Neural progenitor cell (in vitro differentiated cells): ENCODE measurements around the gene LAMA2. TPM values are rescaled to one million over a fixed set of nuclear protein-coding genes. Genes with fewer than 3 reads are reported as not detected.

ENCODE experiments used
- DNase-seq: peaks from one replicate; pipeline ENCODE4 v3.0.0-alpha.2; 2016; ENCODE audit warnings: low spot score
- H2AFZ ChIP-seq: fragments of 200-600 bp; sonication (generic); replicated peaks from 2 replicates; pipeline ENCODE4 v1.6.1; 2016; ENCODE audit warnings: antibody characterized with exemption
- H3F3A ChIP-seq: fragments of 200-600 bp; sonication (generic); 2 replicates; pipeline ENCODE4 v1.6.1; 2016; ENCODE audit warnings: antibody characterized with exemption, low read depth
- H3K27ac ChIP-seq: fragments of 200-600 bp; sonication (generic); 2 replicates; pipeline ENCODE4 v1.5.1; 2016; ENCODE audit warnings: mild to moderate bottlenecking
- H3K27me3 ChIP-seq: fragments of 200-600 bp; sonication (generic); 2 replicates; pipeline ENCODE4 v1.6.1; 2016; ENCODE audit warnings: mild to moderate bottlenecking, moderate library complexity
- H3K36me3 ChIP-seq: fragments of 200-600 bp; sonication (generic); 2 replicates; pipeline ENCODE4 v1.5.1; 2016
- H3K4me1 ChIP-seq: fragments of 200-600 bp; sonication (generic); 2 replicates; pipeline ENCODE4 v1.6.1; 2016; ENCODE audit warnings: mixed run types
- H3K4me2 ChIP-seq: fragments of 200-600 bp; sonication (generic); 2 replicates; pipeline ENCODE4 v1.6.1; 2016
- H3K4me3 ChIP-seq: fragments of 200-600 bp; sonication (generic); 2 replicates; pipeline ENCODE4 v1.5.1; 2016
- H3K79me2 ChIP-seq: fragments of 200-600 bp; sonication (generic); 2 replicates; pipeline ENCODE4 v1.6.1; 2016; ENCODE audit warnings: low read depth
- H3K9ac ChIP-seq: fragments of 200-600 bp; sonication (generic); 2 replicates; pipeline ENCODE4 v1.6.1; 2016
- H3K9me3 ChIP-seq: fragments of 200-600 bp; sonication (generic); 2 replicates; pipeline ENCODE4 v1.5.1; 2016; ENCODE audit warnings: low read depth
- H4K20me1 ChIP-seq: fragments of 200-600 bp; sonication (generic); 2 replicates; pipeline ENCODE4 v1.6.1; 2016; ENCODE audit warnings: low read depth
- H3K27ac Mint-ChIP-seq: 3 replicates; pipeline ENCODE4 v1.8.0; 2021; ENCODE audit warnings: mixed read lengths
- H3K27me3 Mint-ChIP-seq: 2 replicates; pipeline ENCODE4 v1.8.0; 2022; ENCODE audit warnings: low read depth, mild to moderate bottlenecking, inconsistent platforms, moderate library complexity, mixed read lengths; ENCODE audit not compliant: insufficient read depth
- H3K36me3 Mint-ChIP-seq: 3 replicates; pipeline ENCODE4 v1.8.0; 2021; ENCODE audit warnings: mixed read lengths
- H3K4me1 Mint-ChIP-seq: 3 replicates; pipeline ENCODE4 v1.8.0; 2021; ENCODE audit warnings: mixed read lengths
- H3K4me3 Mint-ChIP-seq: 3 replicates; pipeline ENCODE4 v1.8.0; 2021; ENCODE audit warnings: mild to moderate bottlenecking, moderate library complexity, mixed read lengths
- H3K9me3 Mint-ChIP-seq: 3 replicates; pipeline ENCODE4 v1.8.0; 2020; ENCODE audit warnings: mixed read lengths
- EZH2 ChIP-seq: fragments of 200-600 bp; sonication (generic); IDR thresholded peaks from 2 replicates; pipeline ENCODE4 v1.6.1; 2017; ENCODE audit warnings: antibody characterized with exemption, mild to moderate bottlenecking, moderate library complexity
- EZH2phosphoT487 ChIP-seq: fragments of 200-600 bp; sonication (generic); IDR thresholded peaks from 2 replicates; pipeline ENCODE4 v1.6.1; 2017; ENCODE audit warnings: antibody characterized with exemption
- total RNA-seq: library from RNA; depleted of rRNA; stranded (reverse); fragments of >200 nt; gene quantifications from 2 replicates; pipeline ENCODE4 v1.2.3, GENCODE V29; 2015; ENCODE audit warnings: low replicate concordance
- TF ChIP-seq, protein P1 (sequence below): fragments of 200-600 bp; sonication (generic); IDR thresholded peaks from 2 replicates; pipeline ENCODE4 v1.5.1; 2017; ENCODE audit warnings: antibody characterized with exemption, mild to moderate bottlenecking

LAMA2 gene
- total RNA-seq, 1 donor from 2014 or later, result 1.5 TPM

DNA sequence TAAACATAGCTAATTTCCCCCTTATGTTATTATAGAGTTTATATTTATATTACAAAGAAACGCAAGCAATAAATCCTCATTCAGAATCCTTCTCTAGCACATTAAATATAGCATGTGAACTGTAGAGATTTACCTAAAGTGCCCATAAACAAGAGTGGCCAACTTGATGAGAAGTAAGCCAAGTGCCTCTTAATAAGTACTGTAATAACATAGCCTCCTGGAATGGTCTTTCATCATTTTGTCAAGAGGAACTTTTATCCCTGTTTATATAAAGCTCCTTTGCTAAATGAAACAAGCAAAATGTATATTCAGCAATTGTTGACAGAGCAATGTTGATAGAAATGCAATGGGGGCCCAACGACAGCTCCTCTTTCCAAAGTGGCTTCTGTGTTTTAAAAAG, 632.1 kb downstream of the LAMA2 start:
- H3K36me3 ChIP-seq, result no peaks in the 10 kb centered on the region
- H2AFZ ChIP-seq, result no peak overlapping the region
- no peak overlapping the region for H3K27ac Mint-ChIP-seq
- no peak overlapping the region for H3K9ac ChIP-seq
- H3K4me3 Mint-ChIP-seq, result no peak overlapping the region
- H3K4me3 ChIP-seq, result no peak overlapping the region
- no peak overlapping the region for H3K27ac ChIP-seq
- no peaks in the 10 kb centered on the region for H3K79me2 ChIP-seq
- H3F3A ChIP-seq, result no peaks in the 10 kb centered on the region
- H3K27me3 Mint-ChIP-seq, result no peaks in the 10 kb centered on the region
- no peaks in the 10 kb centered on the region for H3K27me3 ChIP-seq
- H3K36me3 Mint-ChIP-seq, result no peaks in the 10 kb centered on the region
- H3K9me3 Mint-ChIP-seq, result no peaks in the 10 kb centered on the region
- peaks cover 5% of the 10 kb centered on the region for H3K4me1 Mint-ChIP-seq
- no peaks in the 10 kb centered on the region for H3K9me3 ChIP-seq
- H4K20me1 ChIP-seq, result no peaks in the 10 kb centered on the region
- TF ChIP-seq, protein P1, sequence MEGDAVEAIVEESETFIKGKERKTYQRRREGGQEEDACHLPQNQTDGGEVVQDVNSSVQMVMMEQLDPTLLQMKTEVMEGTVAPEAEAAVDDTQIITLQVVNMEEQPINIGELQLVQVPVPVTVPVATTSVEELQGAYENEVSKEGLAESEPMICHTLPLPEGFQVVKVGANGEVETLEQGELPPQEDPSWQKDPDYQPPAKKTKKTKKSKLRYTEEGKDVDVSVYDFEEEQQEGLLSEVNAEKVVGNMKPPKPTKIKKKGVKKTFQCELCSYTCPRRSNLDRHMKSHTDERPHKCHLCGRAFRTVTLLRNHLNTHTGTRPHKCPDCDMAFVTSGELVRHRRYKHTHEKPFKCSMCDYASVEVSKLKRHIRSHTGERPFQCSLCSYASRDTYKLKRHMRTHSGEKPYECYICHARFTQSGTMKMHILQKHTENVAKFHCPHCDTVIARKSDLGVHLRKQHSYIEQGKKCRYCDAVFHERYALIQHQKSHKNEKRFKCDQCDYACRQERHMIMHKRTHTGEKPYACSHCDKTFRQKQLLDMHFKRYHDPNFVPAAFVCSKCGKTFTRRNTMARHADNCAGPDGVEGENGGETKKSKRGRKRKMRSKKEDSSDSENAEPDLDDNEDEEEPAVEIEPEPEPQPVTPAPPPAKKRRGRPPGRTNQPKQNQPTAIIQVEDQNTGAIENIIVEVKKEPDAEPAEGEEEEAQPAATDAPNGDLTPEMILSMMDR, result no peak
- no peak for TF ChIP-seq EZH2phosphoT487
- no peak for TF ChIP-seq EZH2
- no peak overlapping the region for H3K4me2 ChIP-seq
- DNase-seq, result no peak
- H3K4me1 ChIP-seq, result no peaks in the 10 kb centered on the region

DNA sequence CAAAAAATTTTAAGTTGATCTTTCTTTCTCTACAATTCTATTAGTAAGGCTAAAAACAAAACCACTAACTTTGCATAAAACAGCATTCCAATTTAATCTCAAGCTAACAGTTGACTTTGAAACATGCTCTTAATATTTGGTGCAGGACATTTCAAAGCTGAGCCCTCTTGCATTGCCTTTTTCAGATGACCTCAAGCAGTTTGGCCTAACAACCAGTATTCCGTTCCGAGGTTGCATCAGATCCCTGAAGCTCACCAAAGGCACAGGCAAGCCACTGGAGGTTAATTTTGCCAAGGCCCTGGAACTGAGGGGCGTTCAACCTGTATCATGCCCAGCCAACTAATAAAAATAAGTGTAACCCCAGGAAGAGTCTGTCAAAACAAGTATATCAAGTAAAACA, 633.1 kb downstream of the LAMA2 start:
- no peak overlapping the region for H3K9ac ChIP-seq
- no peaks in the 10 kb centered on the region for H4K20me1 ChIP-seq
- H3K36me3 ChIP-seq, result no peaks in the 10 kb centered on the region
- no peaks in the 10 kb centered on the region for H3K27me3 ChIP-seq
- H2AFZ ChIP-seq, result no peak overlapping the region
- no peaks in the 10 kb centered on the region for H3F3A ChIP-seq
- no peak overlapping the region for H3K4me2 ChIP-seq
- Mint-ChIP-seq H3K27me3 (no peaks in the 10 kb centered on the region), H3K36me3 (no peaks in the 10 kb centered on the region), H3K27ac (no peak overlapping the region), H3K9me3 (no peaks in the 10 kb centered on the region), H3K4me1 (peaks cover 3% of the 10 kb centered on the region), H3K4me3 (no peak overlapping the region)
- no peaks in the 10 kb centered on the region for H3K4me1 ChIP-seq
- no peak overlapping the region for H3K4me3 ChIP-seq
- no peak for DNase-seq
- H3K27ac ChIP-seq, result no peak overlapping the region
- TF ChIP-seq EZH2 (no peak), EZH2phosphoT487 (no peak)
- TF ChIP-seq, protein P1, result no peak
- no peaks in the 10 kb centered on the region for H3K79me2 ChIP-seq
- no peaks in the 10 kb centered on the region for H3K9me3 ChIP-seq

DNA sequence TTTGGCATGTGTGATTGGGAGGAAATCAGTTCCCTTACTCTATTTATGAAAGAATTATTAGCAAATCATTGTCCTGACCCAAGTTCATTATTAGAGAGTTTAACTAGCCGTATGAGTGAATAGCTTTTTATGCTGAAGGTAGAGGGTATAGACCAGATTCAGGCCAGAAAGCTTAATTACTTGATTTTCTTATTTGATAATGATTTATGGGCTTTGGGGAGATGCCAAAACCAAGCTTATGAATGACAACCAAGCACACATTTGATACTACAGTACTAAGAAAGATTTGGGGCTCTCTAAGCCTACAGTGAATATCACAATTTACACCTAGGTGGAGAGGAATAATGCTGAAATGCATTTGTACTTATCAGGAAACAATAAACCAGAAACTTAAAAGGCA, 633.8 kb downstream of the LAMA2 start:
- Mint-ChIP-seq H3K9me3 (no peaks in the 10 kb centered on the region), H3K4me3 (no peak overlapping the region), H3K36me3 (no peaks in the 10 kb centered on the region), H3K4me1 (peaks cover 5% of the 10 kb centered on the region), H3K27ac (no peak overlapping the region), H3K27me3 (peaks cover 3% of the 10 kb centered on the region)
- H4K20me1 ChIP-seq, result no peaks in the 10 kb centered on the region
- H3K36me3 ChIP-seq, result no peaks in the 10 kb centered on the region
- no peaks in the 10 kb centered on the region for H3K79me2 ChIP-seq
- H2AFZ ChIP-seq, result no peak overlapping the region
- no peak overlapping the region for H3K4me2 ChIP-seq
- H3F3A ChIP-seq, result no peaks in the 10 kb centered on the region
- no peak overlapping the region for H3K4me3 ChIP-seq
- no peak for DNase-seq
- no peak for TF ChIP-seq EZH2
- TF ChIP-seq, protein P1, result no peak
- H3K27ac ChIP-seq, result no peak overlapping the region
- H3K27me3 ChIP-seq, result no peaks in the 10 kb centered on the region
- no peaks in the 10 kb centered on the region for H3K9me3 ChIP-seq
- H3K4me1 ChIP-seq, result peaks cover 5% of the 10 kb centered on the region
- no peak overlapping the region for H3K9ac ChIP-seq

DNA sequence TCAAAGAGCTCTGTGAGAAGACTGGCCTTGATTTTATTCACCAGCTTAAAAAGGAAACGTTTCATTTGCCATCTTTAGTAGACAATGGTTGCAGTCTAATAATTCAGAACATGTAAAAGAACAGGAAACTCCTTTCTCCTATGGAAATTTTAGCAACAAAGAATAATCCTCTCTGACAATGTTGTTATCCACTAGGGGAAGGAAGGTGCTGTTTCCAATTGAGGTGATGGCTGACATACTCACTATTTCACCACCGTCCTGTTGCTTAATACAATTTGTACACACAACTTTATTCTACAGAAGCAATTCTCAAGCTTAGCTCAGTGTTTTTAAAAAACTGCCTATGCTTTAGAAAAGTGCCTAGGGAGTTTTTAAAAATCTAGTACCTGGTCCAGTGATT, 634.4 kb downstream of the LAMA2 start:
- no peaks in the 10 kb centered on the region for H3K79me2 ChIP-seq
- no peaks in the 10 kb centered on the region for H3F3A ChIP-seq
- Mint-ChIP-seq H3K36me3 (no peaks in the 10 kb centered on the region), H3K4me1 (peaks cover 5% of the 10 kb centered on the region), H3K4me3 (no peak overlapping the region), H3K27me3 (peaks cover 3% of the 10 kb centered on the region), H3K9me3 (no peaks in the 10 kb centered on the region), H3K27ac (no peak overlapping the region)
- H2AFZ ChIP-seq, result no peak overlapping the region
- TF ChIP-seq EZH2phosphoT487, result no peak
- TF ChIP-seq, protein P1, result no peak
- no peak for TF ChIP-seq EZH2
- H3K4me2 ChIP-seq, result no peak overlapping the region
- H3K36me3 ChIP-seq, result no peaks in the 10 kb centered on the region
- no peak overlapping the region for H3K9ac ChIP-seq
- no peaks in the 10 kb centered on the region for H4K20me1 ChIP-seq
- H3K4me3 ChIP-seq, result no peak overlapping the region
- no peak overlapping the region for H3K27ac ChIP-seq
- no peaks in the 10 kb centered on the region for H3K9me3 ChIP-seq
- H3K4me1 ChIP-seq, result peaks cover 5% of the 10 kb centered on the region
- no peak for DNase-seq
- H3K27me3 ChIP-seq, result no peaks in the 10 kb centered on the region
